Suprapubic skin (tissue), 4 donors: ENCODE measurements around the gene ZNF775. TPM values are rescaled to one million over a fixed set of nuclear protein-coding genes. Genes with fewer than 3 reads are reported as not detected.

Source experiments
- DNase-seq, 2 donors: peaks; one replicate each; pipeline ENCODE4 v3.0.0-alpha.2; 2019; ENCODE audit warnings: low spot score in 2 of 2
- H3K27ac ChIP-seq: fragments of 200-600 bp; sonication (generic); one replicate; pipeline ENCODE4 v1.5.1; 2019
- H3K27me3 ChIP-seq: fragments of 200-600 bp; sonication (generic); one replicate; pipeline ENCODE4 v1.5.1; 2019
- H3K36me3 ChIP-seq: fragments of 200-600 bp; sonication (generic); one replicate; pipeline ENCODE4 v1.5.1; 2019
- H3K4me1 ChIP-seq: fragments of 200-600 bp; sonication (generic); one replicate; pipeline ENCODE4 v1.5.1; 2019
- H3K4me3 ChIP-seq: fragments of 200-600 bp; sonication (generic); one replicate; pipeline ENCODE4 v1.5.1; 2019; ENCODE audit warnings: mild to moderate bottlenecking
- H3K9me3 ChIP-seq: fragments of 200-600 bp; sonication (generic); one replicate; pipeline ENCODE4 v1.5.1; 2019
- CTCF ChIP-seq, 2 donors: fragments of 200-600 bp in 1 of 2; fragments of 450-650 bp in 1 of 2; sonication (generic) in 1 of 2; IDR thresholded peaks; one replicate each; pipeline ENCODE4 v1.5.1; 2016 to 2019; ENCODE audit warnings: antibody characterized with exemption in 2 of 2, mild to moderate bottlenecking in 1 of 2, moderate library complexity in 1 of 2
- EP300 ChIP-seq: sonication (generic); formaldehyde crosslinking; IDR thresholded peaks from one replicate; pipeline ENCODE4 v1.6.1; 2017; ENCODE audit warnings: antibody characterized with exemption
- POLR2A ChIP-seq, 2 donors: fragments of 450-650 bp; IDR thresholded peaks; one replicate each; pipeline ENCODE4 v1.6.1; 2017; ENCODE audit warnings: antibody characterized with exemption in 2 of 2, mild to moderate bottlenecking in 2 of 2, moderate library complexity in 2 of 2
- POLR2AphosphoS5 ChIP-seq, 3 donors: sonication (generic); formaldehyde crosslinking; IDR thresholded peaks; one replicate each; pipeline ENCODE4 v1.6.1; 2017; ENCODE audit warnings: antibody characterized with exemption in 3 of 3
- WGBS: methylation state at CpG from one replicate; pipeline ENCODE4 v1.1.5; 2018; 5-methylcytosine and 5-hydroxymethylcytosine counted together
- total RNA-seq, 4 donors: library from RNA; depleted of rRNA; stranded (reverse); fragments of >200 nt; gene quantifications; one replicate each; pipeline ENCODE4 v1.1.0, GENCODE V29; 2016

Gene ZNF775
- total RNA-seq, 4 donors from 2014 or later, result 1.6 to 3.9 (median 2.6) TPM

GRCh38 chr7:150388709-150389531 is 9.8 kb downstream of the ZNF775 start:
- TF ChIP-seq POLR2A (IDR thresholded peaks at IDR 0.05), result no peak
- peak; percentile 6 to 63 for TF ChIP-seq CTCF (IDR thresholded peaks at IDR 0.05)
- TF ChIP-seq EP300, result no peak
- no peak for TF ChIP-seq POLR2AphosphoS5 (IDR thresholded peaks at IDR 0.05)
- Histone ChIP-seq H3K27ac (no peak overlapping the region), H3K4me1 (peaks cover 11% of the 10 kb centered on the region), H3K36me3 (no peaks in the 10 kb centered on the region), H3K4me3 (no peak overlapping the region), H3K27me3 (no peaks in the 10 kb centered on the region), H3K9me3 (no peaks in the 10 kb centered on the region)
- DNase-seq, result peak in 1 of 2 donors; percentile 74
- WGBS, result 81% methylated on average over 16 of the region's 20 CpGs

GRCh38 chr7:150389532-150389816 is 10.3 kb downstream of the ZNF775 start:
- Histone ChIP-seq H3K27ac (no peak overlapping the region), H3K4me3 (no peak overlapping the region), H3K4me1 (peaks cover 7% of the 10 kb centered on the region), H3K27me3 (no peaks in the 10 kb centered on the region), H3K36me3 (no peaks in the 10 kb centered on the region), H3K9me3 (no peaks in the 10 kb centered on the region)
- WGBS, result 73% methylated on average over 5 of the region's 5 CpGs
- DNase-seq, result no peak
- TF ChIP-seq CTCF (IDR thresholded peaks at IDR 0.05) (no peak), EP300 (no peak), POLR2A (IDR thresholded peaks at IDR 0.05) (no peak), POLR2AphosphoS5 (IDR thresholded peaks at IDR 0.05) (no peak)

GRCh38 chr7:150390205-150390604 is 11.1 kb downstream of the ZNF775 start:
- no peak for DNase-seq
- no peak overlapping the region for H3K27ac ChIP-seq
- H3K4me3 ChIP-seq, result no peak overlapping the region
- H3K9me3 ChIP-seq, result no peaks in the 10 kb centered on the region
- H3K36me3 ChIP-seq, result no peaks in the 10 kb centered on the region
- H3K27me3 ChIP-seq, result no peaks in the 10 kb centered on the region
- peaks cover 7% of the 10 kb centered on the region for H3K4me1 ChIP-seq
- 90% methylated on average over 7 of the region's 7 CpGs for WGBS
- no peak for TF ChIP-seq POLR2A (IDR thresholded peaks at IDR 0.05)
- TF ChIP-seq POLR2AphosphoS5 (IDR thresholded peaks at IDR 0.05), result no peak
- no peak for TF ChIP-seq CTCF (IDR thresholded peaks at IDR 0.05)

GRCh38 chr7:150393325-150393724 is 14.2 kb downstream of the ZNF775 start:
- 95% methylated on average over 3 of the region's 3 CpGs for WGBS
- DNase-seq, result no peak
- H3K36me3 ChIP-seq, result peaks cover 17% of the 10 kb centered on the region
- no peak for TF ChIP-seq POLR2AphosphoS5 (IDR thresholded peaks at IDR 0.05)
- TF ChIP-seq CTCF (IDR thresholded peaks at IDR 0.05), result no peak
- no peak for TF ChIP-seq POLR2A (IDR thresholded peaks at IDR 0.05)
- no peak for TF ChIP-seq EP300
- no peak overlapping the region for H3K27ac ChIP-seq
- no peaks in the 10 kb centered on the region for H3K27me3 ChIP-seq
- H3K4me1 ChIP-seq, result peaks cover 8% of the 10 kb centered on the region
- H3K4me3 ChIP-seq, result no peak overlapping the region
- no peaks in the 10 kb centered on the region for H3K9me3 ChIP-seq

GRCh38 chr7:150396426-150396825 is 17.3 kb downstream of the ZNF775 start:
- H3K4me1 ChIP-seq, result peaks cover 12% of the 10 kb centered on the region
- no peaks in the 10 kb centered on the region for H3K27me3 ChIP-seq
- H3K27ac ChIP-seq, result no peak overlapping the region
- no peak for TF ChIP-seq POLR2AphosphoS5 (IDR thresholded peaks at IDR 0.05)
- TF ChIP-seq EP300, result no peak
- TF ChIP-seq CTCF (IDR thresholded peaks at IDR 0.05), result no peak
- TF ChIP-seq POLR2A (IDR thresholded peaks at IDR 0.05), result no peak
- DNase-seq, result peak in 1 of 2 donors; percentile 60
- WGBS, result 92% methylated on average over 9 of the region's 20 CpGs
- H3K36me3 ChIP-seq, result peaks cover 20% of the 10 kb centered on the region
- H3K4me3 ChIP-seq, result no peak overlapping the region
- no peaks in the 10 kb centered on the region for H3K9me3 ChIP-seq
